Lower lobe of right lung (tissue), 2 donors: ENCODE results near the gene DHDH. TPM values are rescaled to one million over a fixed set of nuclear protein-coding genes. Genes with fewer than 3 reads are reported as not detected.
"Not testable (repeated sequence)": the region's sequence is repeated elsewhere in the genome, so short reads cannot be mapped to it uniquely, and the experiment has no call there.

Experiments used
- ATAC-seq, 2 donors: fragments of 200-7000 bp; cut with Tn5 transposase; one replicate each; pipeline ENCODE4 v1.9.1; 2020 to 2022; ENCODE audit warnings: mild to moderate bottlenecking in 2 of 2, moderate library complexity in 2 of 2
- DNase-seq: peaks from one replicate; pipeline ENCODE4 v3.0.0-alpha.2; 2020
- H3K27ac ChIP-seq: fragments of 200-600 bp; one replicate; pipeline ENCODE4 v1.8.0; 2022
- H3K27me3 ChIP-seq: fragments of 200-600 bp; one replicate; pipeline ENCODE4 v1.8.0; 2022; ENCODE audit warnings: low read depth
- H3K36me3 ChIP-seq: fragments of 200-600 bp; one replicate; pipeline ENCODE4 v1.8.0; 2022; ENCODE audit warnings: mild to moderate bottlenecking
- H3K4me1 ChIP-seq: fragments of 200-600 bp; one replicate; pipeline ENCODE4 v1.8.0; 2022
- H3K4me3 ChIP-seq: fragments of 200-600 bp; one replicate; pipeline ENCODE4 v1.8.0; 2022; ENCODE audit warnings: mild to moderate bottlenecking
- H3K9me3 ChIP-seq: fragments of 200-600 bp; one replicate; pipeline ENCODE4 v1.8.0; 2022
- intact Hi-C: fragments of 100-400 bp; cut with DNase I; formaldehyde crosslinking; loops from one replicate; pipeline ENCODE4 v1.11.0; 2022
- total RNA-seq: library from RNA; stranded (reverse); fragmentation: NEBNext Ultra II Directional; extraction: Animal tissue kit (Norgen Biotek cat#: 25700); gene quantifications from one replicate; pipeline ENCODE4 v1.2.1, GENCODE V29; 2021
- TF ChIP-seq, protein P1 (sequence below): fragments of 200-600 bp; IDR thresholded peaks from one replicate; pipeline ENCODE4 v1.8.0; 2022; ENCODE audit warnings: antibody characterized with exemption, mild to moderate bottlenecking
- donor health status: DM: no; HTN: yes; CAD: no; lungs with severe emphysema.

The DHDH gene
- total RNA-seq, 1 donor from 2014 or later: 1.9 TPM

- H3K27me3 ChIP-seq: no peaks in the 10 kb centered on the region
- DNase-seq: no peak
- TF ChIP-seq, protein P1, sequence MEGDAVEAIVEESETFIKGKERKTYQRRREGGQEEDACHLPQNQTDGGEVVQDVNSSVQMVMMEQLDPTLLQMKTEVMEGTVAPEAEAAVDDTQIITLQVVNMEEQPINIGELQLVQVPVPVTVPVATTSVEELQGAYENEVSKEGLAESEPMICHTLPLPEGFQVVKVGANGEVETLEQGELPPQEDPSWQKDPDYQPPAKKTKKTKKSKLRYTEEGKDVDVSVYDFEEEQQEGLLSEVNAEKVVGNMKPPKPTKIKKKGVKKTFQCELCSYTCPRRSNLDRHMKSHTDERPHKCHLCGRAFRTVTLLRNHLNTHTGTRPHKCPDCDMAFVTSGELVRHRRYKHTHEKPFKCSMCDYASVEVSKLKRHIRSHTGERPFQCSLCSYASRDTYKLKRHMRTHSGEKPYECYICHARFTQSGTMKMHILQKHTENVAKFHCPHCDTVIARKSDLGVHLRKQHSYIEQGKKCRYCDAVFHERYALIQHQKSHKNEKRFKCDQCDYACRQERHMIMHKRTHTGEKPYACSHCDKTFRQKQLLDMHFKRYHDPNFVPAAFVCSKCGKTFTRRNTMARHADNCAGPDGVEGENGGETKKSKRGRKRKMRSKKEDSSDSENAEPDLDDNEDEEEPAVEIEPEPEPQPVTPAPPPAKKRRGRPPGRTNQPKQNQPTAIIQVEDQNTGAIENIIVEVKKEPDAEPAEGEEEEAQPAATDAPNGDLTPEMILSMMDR: no peak
- peaks cover 61% of the 10 kb centered on the region for H3K36me3 ChIP-seq
- no peaks in the 10 kb centered on the region for H3K9me3 ChIP-seq
- ATAC-seq: no peak
- intact Hi-C loops: no loop called here
- peaks cover 9% of the 10 kb centered on the region for H3K4me1 ChIP-seq
- no peak overlapping the region for H3K27ac ChIP-seq
- no peak overlapping the region for H3K4me3 ChIP-seq
These were observed 11.6 kb upstream of the DHDH start for GRCh38 chr19:48921721-48922500.

- no peak for DNase-seq
- H3K36me3 ChIP-seq: peaks cover 52% of the 10 kb centered on the region
- TF ChIP-seq, protein P1: no peak
- no peaks in the 10 kb centered on the region for H3K9me3 ChIP-seq
- H3K27ac ChIP-seq: no peak overlapping the region
- H3K4me3 ChIP-seq: no peak overlapping the region
- no peaks in the 10 kb centered on the region for H3K27me3 ChIP-seq
- intact Hi-C loops: no loop called here
- H3K4me1 ChIP-seq: peaks cover 14% of the 10 kb centered on the region
- ATAC-seq: no peak
These were observed 10.7 kb upstream of the DHDH start for GRCh38 chr19:48922548-48923490.

- DNase-seq: no peak
- TF ChIP-seq, protein P1: no peak
- Histone ChIP-seq H3K9me3 (no peaks in the 10 kb centered on the region), H3K4me3 (no peak overlapping the region), H3K4me1 (peaks cover 14% of the 10 kb centered on the region), H3K36me3 (peaks cover 26% of the 10 kb centered on the region), H3K27me3 (no peaks in the 10 kb centered on the region), H3K27ac (no peak overlapping the region)
- peak in 1 of 2 donors; percentile 3 for ATAC-seq
- intact Hi-C loops: no loop called here
These were observed 8.2 kb upstream of the DHDH start for GRCh38 chr19:48925240-48925843.

- peaks cover 21% of the 10 kb centered on the region for H3K36me3 ChIP-seq
- ATAC-seq, H3K4me3 ChIP-seq, intact Hi-C loops, H3K9me3 ChIP-seq, DNase-seq, H3K27me3 ChIP-seq: not testable (repeated sequence)
- peaks cover 14% of the 10 kb centered on the region for H3K4me1 ChIP-seq
- peak overlapping the region; percentile 69 for H3K27ac ChIP-seq
These were observed 7.6 kb upstream of the DHDH start for GRCh38 chr19:48925890-48926289.

GRCh38 chr19:48926909-48927308 lies 6.6 kb upstream of the DHDH start:
- peak; percentile 70 for DNase-seq
- TF ChIP-seq, protein P1: no peak
- peaks cover 14% of the 10 kb centered on the region for H3K4me1 ChIP-seq
- H3K4me3 ChIP-seq: peak overlapping the region; percentile 7
- peak; percentile 78 to 85 for ATAC-seq
- H3K27me3 ChIP-seq: no peaks in the 10 kb centered on the region
- intact Hi-C loops: no loop called here
- H3K27ac ChIP-seq: peak overlapping the region; percentile 69
- H3K9me3 ChIP-seq: no peaks in the 10 kb centered on the region
- H3K36me3 ChIP-seq: peaks cover 11% of the 10 kb centered on the region

GRCh38 chr19:48927692-48928091 lies 5.8 kb upstream of the DHDH start:
- peak in 1 of 2 donors; percentile 11 for ATAC-seq
- H3K4me3 ChIP-seq, H3K36me3 ChIP-seq, H3K9me3 ChIP-seq, H3K27me3 ChIP-seq, intact Hi-C loops: not testable (repeated sequence)
- DNase-seq: peak; percentile 70
- peaks cover 14% of the 10 kb centered on the region for H3K4me1 ChIP-seq
- peak overlapping the region; percentile 69 for H3K27ac ChIP-seq
